ENCODE measurements around the gene ETNK1. TPM values are rescaled to one million over a fixed set of nuclear protein-coding genes. Genes with fewer than 3 reads are reported as not detected.
"Not testable (repeated sequence)": the region's sequence is repeated elsewhere in the genome, so short reads cannot be mapped to it uniquely, and the experiment has no call there.

Gene ETNK1
- total RNA-seq, 1 experiment from 2014 or later = 25.8 TPM

DNA sequence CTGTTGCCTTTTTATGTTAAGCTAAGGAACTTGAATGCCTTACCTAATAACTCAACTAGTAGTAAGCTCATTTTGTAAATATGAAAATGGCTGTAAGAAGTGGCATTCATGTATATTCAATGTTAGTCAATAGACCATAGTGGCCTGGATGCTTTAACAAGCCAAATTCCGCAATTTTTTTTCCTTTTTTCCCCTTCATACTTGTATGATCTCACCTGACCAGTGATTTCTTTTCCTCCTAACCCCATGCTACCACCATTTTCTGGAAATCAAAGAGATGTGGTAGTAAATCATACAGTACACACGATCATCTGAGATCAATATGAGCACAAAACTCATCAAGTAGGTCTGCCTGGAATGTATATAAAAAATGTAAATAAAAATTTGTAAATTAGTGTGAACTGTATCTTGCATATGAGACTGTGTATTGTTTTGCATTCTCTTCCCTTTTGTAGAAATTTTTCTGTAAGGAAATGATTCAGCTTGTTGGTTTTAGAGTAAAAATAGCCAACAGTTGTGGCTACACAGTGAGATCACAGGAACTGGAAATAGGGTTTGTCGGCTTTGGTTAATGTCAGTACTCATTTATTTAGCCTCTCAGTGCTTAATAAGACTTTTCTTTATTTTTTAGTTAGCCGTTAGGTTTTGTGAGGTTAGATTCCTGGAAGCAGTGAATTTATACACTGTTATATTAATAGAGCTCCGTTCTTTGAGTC is 62.5 kb downstream of the ETNK1 start:
- peak; percentile 80 for DNase-seq (ENCODE audit: low read depth)

DNA sequence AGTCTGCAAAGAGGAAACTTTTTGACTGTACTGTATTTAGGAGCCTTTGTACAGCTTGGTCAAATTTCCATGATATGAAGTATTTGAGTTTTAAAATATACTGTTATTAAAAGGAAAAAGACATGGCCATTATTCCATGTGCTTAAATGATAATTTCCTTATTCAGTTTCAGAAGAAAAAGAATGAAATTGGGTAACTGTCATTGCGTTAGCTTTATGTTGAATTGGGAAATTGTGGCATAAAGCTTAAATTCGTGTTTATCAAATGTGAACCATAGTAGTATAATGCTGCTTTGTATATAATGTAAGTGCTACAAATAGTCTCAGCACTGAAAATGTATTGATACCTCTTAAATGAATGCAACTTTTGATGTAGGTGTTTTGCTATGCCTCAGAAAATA is 64.9 kb downstream of the ETNK1 start:
- no peak for DNase-seq (ENCODE audit: low read depth)

DNA sequence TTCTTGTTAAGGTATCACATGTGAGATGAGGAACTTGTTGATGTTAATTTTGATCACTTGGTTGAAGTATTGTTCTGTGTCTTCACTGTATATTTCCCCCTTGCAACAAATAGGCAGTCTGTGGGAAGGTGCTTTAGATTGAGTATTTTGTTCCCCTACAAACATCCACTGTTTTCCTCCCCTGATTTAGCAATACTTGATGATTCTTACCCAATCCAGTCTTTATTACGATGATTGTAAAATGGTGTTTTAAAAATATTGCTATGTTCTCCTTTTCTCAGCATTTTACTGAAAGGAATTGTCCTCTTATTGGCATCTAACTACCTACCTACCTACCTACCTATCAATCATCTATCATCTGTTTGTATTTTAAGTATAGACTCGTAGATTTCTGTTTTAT is 66.3 kb downstream of the ETNK1 start:
- DNase-seq (ENCODE audit: low read depth) = no peak

DNA sequence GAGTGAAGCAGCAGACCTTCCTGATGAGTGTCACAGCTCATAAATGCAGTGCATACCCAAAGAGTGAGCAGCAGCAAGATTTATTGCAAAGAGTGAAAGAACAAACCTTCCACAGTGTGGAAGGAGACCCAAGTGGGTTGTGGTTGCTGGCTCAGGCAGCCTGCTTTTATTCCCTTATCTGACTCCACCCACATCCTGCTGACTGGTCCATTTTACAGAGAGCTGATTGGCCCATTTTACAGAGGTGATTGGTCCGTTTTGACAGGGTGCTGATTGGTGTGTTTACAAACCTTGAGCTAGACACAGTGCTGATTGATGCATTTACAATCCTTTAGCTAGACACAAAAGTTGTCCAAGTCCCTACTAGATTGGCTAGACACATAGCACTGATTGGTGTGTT is 67.5 kb downstream of the ETNK1 start:
- not testable (repeated sequence) for DNase-seq (ENCODE audit: low read depth)

DNA sequence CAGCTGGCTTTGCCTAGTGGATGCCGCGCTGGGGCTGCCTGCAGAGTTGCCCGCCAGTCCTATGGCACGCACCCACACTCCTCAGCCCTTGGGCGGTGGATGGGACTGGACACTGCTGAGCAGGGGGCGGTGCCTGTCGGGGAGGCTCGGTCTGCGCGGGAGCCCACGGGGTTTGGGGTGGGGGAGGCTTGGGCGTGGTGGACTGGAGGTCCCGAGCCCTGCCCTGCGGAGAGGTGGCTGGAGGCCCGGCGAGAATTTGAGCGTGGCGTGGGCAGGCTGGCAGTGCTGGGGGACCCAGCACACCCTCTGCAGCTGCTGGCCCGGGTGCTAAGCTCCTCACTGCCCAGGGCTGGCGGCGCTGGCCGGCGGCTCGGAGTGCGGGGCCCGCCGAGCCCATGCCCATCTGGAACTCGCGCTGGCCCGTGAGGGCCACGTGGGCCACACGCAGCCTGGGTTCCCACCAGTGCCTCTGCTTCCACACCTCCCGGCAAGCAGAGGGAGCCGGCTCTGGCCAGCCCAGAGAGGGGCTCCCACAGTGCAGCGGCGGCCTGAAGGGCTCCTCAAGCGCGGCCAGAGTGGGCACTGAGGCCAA is 68.1 kb downstream of the ETNK1 start:
- DNase-seq (ENCODE audit: low read depth) = no peak

DNA sequence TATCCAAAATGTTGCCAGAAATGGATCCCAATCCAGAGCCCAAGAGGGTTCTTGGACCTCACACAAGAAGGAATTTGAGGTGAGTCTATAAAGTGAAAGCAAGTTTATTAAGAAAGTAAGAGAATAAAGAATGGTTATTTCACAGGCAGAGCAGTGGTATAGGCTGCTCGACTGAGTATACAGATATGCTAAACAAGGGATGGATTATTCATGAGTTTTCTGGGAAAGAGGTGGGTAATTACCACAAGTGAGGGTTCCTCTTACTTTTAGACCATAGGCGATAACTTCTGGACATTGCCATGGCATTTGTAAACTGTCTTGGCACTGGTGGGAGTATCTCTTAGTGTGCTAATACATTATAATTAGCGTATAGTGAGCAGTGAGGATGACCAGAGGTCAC is 73.6 kb downstream of the ETNK1 start:
- no peak for DNase-seq (ENCODE audit: low read depth)

DNA sequence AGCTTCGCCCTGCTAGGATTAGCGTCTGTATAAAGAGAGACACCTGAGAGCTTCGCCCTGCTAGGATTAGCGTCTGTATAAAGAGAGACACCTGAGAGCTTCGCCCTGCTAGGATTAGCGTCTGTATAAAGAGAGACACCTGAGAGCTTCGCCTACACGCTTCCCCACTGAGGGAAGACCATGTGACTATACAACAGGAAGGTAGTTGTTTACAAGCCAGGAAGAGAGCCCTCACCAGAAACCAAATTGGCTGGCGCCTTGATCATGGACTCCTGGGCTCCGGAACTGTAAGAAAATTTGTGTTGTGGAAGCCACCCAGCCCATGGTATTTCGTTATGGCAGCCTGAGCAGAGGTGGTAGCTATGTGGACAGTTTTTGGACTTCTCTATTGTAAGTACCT is 74.7 kb downstream of the ETNK1 start:
- not testable (repeated sequence) for DNase-seq (ENCODE audit: low read depth)

DNA sequence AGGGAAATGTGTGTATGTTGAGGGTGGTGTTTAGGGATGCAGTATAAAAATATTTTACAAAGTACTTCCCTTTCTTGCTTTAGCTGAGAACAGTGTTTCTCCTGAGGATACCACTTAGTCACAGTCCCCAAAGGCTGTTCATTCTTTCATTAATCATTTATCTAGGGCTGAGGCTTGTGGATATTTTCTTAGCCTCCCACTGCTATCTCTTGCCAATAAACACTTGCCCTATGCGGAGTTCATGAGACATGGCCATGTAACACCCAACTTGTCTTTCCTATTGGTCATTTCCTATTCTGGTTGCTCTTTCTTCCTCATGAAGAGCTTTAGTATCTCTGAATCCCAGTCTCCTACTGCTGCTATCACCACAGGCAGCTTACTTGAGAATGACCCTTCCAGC is 75.1 kb downstream of the ETNK1 start:
- peak; percentile 22 for DNase-seq (ENCODE audit: low read depth)

DNA sequence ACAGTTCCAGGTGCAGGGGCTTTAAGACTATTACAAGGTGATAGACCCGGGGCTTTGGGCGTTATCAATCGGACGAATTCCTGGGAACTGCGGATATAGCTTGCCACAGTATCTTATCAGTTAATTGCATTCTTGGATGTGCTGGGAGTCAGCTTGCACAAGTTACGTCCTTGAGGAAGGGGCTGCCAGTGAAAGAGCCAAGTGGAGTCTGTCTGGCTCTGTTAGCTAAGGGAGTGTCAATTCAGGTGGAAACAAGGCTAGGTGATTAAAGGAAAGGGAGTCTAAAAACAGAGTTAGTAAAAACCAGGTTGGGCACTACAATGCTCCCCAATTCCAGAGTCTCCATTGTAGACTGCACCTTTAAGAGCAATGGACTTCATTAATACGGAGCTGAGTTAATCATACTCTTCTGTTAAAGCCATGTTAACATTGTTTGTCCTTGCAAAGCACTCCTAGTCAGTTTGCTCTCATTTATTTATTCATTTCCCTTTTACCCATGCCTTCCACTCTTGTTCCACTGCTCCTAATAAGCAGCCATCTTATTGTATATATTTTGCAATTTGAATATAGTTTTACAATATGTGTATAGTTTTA is 76.3 kb downstream of the ETNK1 start:
- not testable (repeated sequence) for DNase-seq (ENCODE audit: low read depth)

DNA sequence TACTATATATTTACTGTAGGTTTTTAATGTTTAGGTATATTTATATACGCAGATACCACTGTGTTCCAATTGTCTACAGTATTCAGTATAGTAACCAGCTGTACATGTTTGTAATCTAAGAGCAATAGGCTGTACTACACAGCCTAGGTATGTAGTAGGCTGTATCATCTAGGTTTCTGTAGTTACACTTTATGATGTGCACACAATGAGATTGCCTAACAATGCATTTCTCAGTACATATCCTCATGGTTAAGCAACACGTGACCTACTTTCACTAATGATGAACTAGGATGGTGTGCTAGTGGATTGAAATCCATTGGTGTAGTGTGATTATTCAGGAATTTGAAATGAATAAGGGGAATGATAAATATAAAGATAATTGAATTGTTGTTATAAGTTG is 77.7 kb downstream of the ETNK1 start:
- no peak for DNase-seq (ENCODE audit: low read depth)

DNA sequence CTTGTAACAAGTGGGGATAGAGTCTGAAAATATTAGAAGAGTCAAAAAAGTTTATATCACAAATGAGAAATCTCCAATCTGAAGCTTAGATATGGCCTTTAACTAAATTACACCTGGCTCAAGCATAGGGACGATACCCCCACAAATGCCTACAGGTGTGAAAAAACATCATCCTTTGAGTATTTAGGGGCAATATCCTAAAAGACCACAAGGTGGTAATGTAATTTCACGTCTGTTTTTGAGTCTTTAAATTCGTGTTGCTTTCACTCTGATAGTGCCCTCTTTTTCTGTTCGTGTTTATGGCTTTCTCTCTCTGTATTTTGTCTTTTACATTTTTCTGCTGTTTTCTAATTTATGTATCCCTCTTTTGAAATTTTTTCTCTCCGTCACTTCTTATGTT is 84.3 kb downstream of the ETNK1 start:
- DNase-seq (ENCODE audit: low read depth) = peak; percentile 40

DNA sequence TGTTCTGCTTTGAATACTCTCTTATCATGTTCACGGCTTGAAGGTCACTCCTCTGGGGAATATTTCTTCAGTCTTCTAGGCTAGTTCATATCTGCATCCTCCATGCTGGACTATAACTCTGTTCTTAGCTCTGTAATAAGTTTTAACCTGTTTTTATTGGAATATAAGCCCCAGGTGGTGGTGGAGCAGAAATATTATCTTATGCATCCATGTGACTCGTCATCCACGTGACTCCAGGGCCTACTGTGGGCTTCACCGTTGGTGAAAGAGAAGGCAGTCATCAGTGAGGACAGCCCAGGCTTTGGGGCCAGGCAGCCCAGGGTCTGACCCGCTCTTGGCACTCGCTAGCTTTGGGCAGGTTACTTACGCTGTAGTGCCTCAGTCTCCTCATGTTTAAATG is 87.1 kb downstream of the ETNK1 start:
- no peak for DNase-seq (ENCODE audit: low read depth)

DNA sequence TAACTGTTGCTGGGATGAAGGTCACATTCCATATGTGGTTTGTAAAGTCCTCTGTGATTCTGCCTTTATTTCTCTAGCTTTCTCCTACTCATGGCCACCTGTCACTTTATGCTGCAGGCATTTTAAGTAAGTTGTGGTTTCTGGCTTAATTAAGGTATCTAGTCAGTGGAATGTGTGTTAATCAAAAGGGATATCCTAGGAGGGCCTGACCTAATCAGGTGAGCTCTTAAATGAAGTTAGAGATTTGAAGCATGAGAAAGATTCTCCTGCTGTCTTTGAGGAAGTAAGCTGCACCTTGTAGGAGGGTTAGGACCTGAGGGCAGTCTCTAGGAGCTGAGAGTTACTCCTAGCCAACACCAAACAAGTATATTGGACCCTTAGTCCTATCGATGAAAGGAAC is 90.3 kb downstream of the ETNK1 start:
- no peak for DNase-seq (ENCODE audit: low read depth)

DNA sequence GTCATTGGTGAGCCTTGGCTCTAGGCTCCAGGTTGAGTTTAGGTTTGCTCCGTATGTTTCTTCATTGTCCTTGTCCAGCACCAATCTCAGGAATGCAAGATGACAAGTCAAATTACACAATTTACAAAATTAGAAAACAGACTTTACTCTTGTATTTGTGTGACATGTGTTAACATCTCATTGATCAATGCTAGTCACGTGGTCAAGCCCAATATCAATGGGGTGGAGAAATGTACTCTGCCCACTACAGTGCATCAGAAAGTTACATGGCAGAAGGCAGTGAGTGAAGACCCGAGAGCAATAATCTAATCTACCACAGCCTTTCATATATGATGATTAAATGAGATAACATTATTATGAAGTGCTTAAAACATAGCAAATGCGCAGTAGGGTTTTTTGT is 94.8 kb downstream of the ETNK1 start:
- DNase-seq (ENCODE audit: low read depth) = no peak

DNA sequence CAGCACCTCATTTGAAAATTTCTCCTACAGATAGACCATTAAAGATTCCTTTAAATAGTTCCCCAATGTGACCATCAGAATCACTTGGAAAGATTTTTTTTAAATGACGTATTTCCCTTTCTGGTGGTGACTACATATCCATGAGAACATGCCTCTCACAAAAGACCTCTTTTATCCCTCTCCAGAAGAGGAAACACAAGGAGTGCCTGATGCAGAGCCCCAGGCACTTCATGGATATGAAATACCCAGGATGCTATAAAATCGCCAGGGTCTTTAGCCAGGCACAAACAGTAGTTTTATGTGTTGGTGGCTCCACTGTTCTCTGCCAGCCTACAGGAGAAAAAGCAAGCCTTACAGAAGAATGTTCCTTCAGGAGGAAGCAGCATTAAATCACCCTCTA is 97.1 kb downstream of the ETNK1 start:
- no peak for DNase-seq (ENCODE audit: low read depth)

DNA sequence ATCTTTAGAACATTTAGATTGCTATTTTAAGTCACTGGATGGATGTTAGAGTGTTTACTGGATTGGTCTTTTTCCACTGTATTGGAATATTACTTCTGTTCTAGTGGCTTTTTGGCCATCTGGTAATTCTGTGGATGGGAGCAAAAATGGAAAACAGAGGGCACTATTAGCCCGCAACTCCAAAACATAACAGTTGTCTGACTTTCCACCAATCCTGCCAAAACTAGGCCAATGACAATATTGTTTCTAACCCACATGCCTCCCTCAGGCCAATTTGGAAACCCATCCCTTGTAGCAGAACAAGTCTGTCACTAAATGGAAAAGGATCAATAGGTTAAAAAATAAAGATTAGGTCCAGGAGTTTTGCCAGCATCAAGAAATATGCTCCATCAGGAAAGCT is 97.8 kb downstream of the ETNK1 start:
- DNase-seq (ENCODE audit: low read depth) = no peak

DNA sequence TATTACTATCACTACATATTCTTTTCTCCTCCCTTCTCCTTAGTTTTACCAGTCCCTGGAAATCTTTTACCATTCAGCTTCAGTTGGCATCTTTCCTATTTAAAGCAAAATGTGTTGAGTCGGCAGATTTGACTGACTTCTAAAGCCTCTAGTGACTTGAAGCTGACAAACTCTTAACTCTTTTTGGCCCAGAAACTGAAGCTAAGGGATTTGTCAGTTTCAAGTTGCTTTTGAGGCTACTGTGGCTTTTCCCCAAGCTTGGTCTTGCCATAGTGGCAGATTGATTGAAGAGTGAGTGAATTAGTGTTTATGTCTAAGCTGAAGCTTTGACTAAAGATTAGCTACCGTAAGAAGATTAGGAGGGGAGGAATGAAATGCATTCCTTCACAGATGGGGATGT is 104.0 kb downstream of the ETNK1 start:
- DNase-seq (ENCODE audit: low read depth) = peak; percentile 11

DNA sequence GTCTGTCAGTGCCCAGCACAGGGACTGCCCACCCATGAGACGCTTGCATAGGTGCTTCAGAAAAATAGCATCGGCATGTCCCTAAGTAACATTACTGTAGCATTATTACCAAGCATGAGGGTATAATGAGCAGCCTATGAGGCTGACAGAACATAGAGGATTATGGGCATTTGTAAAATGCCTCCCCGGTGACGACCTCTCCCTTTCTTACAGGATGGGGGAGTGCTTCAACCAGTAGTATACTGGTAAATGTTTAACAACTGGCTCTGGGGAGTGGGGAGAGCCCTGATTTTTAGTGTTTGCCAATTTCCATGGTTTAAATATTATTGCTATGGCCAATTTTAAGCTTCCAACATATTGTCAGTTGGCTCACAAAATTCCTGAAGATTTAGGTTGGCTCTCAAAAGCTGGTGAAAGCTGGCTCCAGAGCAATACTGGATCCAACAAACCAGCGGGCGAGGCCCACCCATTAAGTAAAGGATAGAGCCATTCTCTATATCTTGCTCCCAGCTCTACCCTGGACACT is 104.5 kb downstream of the ETNK1 start:
- DNase-seq (ENCODE audit: low read depth) = peak; percentile 13

DNA sequence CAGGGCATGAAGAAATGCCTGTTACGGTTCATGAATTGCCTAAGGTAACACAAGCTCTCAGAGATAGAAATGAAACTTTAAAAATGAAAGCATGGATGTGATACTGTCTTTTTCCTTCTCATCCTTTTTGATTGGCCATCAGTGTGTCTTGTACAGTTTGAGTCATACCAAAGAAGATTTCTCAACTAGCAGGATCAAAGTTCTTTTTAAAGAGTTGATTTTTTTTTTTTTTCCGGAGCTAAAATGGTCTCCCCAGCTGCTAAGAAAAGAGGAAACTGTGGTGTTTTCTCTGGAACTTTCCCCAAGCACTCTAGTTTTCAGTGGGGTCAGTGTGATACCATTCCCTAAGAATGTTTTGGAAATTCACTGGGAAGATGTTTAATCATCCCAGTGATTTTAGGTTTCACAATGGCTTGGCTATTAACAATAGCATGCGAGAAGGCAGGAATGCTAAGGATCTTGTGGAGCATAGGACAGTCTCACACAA is 105.0 kb downstream of the ETNK1 start:
- peak; percentile 90 for DNase-seq (ENCODE audit: low read depth)

DNA sequence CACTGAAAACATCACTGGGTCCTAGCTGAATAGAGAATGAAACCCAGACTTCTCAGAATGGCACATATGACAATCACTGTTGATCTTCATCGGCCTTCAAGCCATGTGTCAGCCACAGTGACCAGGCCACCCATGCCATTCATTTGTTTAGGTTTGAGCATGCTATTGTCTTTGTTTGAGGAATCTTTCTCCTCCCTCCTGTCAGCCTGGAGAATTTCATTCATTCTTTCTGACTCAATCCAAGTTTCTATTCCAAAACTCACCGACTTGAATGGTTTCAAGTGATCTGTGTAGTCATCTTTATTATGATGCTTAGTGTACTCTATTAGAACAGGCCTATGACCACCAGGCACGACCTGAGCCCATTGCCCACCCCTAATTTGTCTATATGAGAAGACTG is 106.3 kb downstream of the ETNK1 start:
- no peak for DNase-seq (ENCODE audit: low read depth)

DNA sequence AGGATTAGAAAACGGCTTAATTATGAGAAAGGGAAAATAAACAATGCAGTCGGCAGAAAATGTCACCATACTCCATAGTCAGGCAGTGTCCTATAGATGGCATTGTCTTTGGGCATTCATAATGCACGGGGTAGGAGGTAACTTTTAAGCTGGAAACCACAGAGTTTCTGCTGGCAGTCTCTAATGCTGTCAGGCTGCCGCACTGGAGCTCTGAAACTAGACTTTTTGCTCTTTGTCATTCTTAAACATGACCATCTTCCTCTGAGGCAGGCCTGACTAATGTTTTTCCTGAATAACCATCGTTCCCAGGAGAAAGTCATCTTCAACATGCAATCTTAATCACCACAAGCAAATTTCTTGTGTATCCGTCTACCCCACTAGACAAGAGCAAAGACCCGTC is 108.8 kb downstream of the ETNK1 start:
- DNase-seq (ENCODE audit: low read depth) = peak; percentile 70

DNA sequence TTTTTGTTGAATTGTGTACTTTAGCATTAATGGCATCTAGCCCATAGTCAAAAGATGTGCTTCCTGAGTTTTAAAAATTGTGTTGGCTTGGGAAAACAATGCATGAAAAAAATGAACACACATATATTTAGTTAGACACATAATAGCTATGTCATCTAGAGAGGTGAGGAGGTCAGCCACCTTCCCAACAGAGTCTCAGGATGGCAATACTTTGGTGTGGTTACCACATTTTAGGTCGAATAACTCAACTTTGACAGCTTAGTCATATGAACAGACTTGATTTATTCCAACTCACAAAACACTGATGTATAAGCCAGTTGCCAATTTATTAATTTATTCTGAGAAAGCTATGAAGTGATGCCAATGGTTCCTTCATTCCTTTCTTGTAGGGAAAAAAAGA is 114.0 kb downstream of the ETNK1 start:
- peak; percentile 86 for DNase-seq (ENCODE audit: low read depth)

Data from LHCN-M2 (cell line).